Fibroblast of upper back skin (primary cell): ENCODE results near the gene CACNA1E.
"Not testable (repeated sequence)": the region's sequence is repeated elsewhere in the genome, so short reads cannot be mapped to it uniquely, and the experiment has no call there.

Source experiments
- DNase-seq: peaks from one replicate; pipeline ENCODE4 v3.0.0-alpha.2; 2013

CACNA1E gene

DNA sequence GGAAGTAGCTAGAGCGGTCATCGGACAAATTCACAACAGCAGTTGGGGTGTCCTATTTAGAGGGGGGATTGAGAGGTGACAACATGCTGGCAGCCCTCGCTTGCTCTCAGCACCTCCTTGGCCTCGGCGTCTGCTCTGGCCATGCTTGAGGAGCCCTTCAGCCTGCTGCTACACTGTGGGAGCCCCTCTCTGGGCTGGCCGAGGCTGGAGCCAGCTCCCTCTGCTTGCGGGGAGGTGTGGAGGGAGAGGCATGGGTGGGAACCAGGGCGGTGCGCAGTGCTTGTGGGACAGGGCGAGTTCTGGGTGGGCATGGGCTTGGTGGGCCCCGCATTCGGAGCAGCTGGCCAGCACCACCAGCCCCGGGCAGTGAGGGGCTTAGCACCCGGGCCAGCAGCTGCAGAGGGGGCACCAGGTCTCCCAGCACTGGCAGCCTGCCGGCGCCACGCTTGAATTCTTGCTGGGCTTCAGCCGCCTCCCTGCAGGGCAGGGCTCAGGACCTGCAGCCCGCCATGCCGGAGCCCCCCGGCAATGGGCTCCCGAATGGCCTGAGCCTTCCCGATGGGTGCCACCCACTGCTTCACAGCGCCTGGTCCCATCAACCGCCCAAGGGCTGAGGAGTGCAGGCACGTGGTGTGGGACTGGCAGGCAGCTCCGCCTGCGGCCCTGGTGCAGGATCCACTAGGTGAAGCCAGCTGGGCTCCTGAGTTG, 349.0 kb downstream of the CACNA1E start:
- not testable (repeated sequence) for DNase-seq

- no peak for DNase-seq
These were observed 362.8 kb downstream of the CACNA1E start for GRCh38 chr1:181846001-181846645.

- no peak for DNase-seq
These were observed 363.4 kb downstream of the CACNA1E start for GRCh38 chr1:181846681-181847080.

GRCh38 chr1:181849071-181849470, 365.8 kb downstream of the CACNA1E start:
- DNase-seq = no peak

DNA sequence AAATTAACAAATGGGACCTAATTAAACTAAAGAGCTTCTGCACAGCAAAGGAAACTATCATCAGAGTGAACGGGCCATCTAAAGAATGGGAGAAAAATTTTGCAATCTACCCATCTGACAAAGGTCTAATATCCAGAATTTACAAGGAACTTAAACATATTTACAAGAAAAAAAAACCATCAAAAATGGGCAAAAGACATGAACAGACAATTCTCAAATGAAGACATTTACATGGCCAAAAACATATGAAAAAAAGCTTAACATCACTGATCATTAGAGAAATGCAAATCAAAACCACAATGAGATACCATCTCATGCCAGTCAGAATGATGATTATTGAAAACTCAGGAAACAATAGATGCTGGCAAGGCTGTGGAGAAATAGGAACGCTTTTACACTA, 370.9 kb downstream of the CACNA1E start:
- not testable (repeated sequence) for DNase-seq

DNA sequence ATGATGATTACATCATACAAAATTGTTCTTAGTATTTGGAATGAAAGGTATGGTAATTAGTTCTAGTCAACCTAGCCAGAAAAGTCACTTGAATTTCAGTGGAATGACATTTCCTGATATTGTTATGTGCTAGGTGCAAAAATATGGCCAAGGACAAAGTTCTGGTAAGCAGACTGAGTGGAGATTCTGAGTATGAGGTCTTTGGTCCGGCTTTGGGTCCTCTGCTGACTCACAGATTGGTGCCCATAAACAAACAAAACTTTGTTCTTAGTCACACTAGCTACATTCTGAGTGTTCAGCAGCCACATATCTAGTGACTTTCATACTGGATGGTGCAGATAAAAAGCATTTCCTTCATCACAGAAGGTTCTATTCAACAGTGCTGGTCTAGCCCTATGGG, 372.1 kb downstream of the CACNA1E start:
- no peak for DNase-seq
